Measurements from ENCODE around the gene PDZD8. TPM values are rescaled to one million over a fixed set of nuclear protein-coding genes. Genes with fewer than 3 reads are reported as not detected.

Gene PDZD8
- total RNA-seq, 2 experiments from 2014 or later, result 49.6 to 59.8 TPM

Other genes starting within 250 kb of the PDZD8 start
- not detected for gene VAX1, start 237.2 kb downstream of the PDZD8 start, total RNA-seq
- not detected for gene KCNK18, start 178.0 kb downstream of the PDZD8 start, total RNA-seq
- gene SLC18A2, start 134.3 kb downstream of the PDZD8 start, total RNA-seq, result under 1 TPM in 1 of 2 experiments, not detected in 1; 0.14 TPM
- gene EMX2, start 167.3 kb upstream of the PDZD8 start, total RNA-seq, result not detected

All from CD8-positive, alpha-beta T cell (primary cell).